ENCODE data around the gene PRR27.

The PRR27 gene

GRCh38 chr4:70183168-70183939 lies 29.3 kb downstream of the PRR27 start:
- H3K27ac ChIP-seq, result no peak overlapping the region
- TF ChIP-seq CTCF (conservative IDR thresholded peaks at IDR 0.05), result peak; percentile 97

DNA sequence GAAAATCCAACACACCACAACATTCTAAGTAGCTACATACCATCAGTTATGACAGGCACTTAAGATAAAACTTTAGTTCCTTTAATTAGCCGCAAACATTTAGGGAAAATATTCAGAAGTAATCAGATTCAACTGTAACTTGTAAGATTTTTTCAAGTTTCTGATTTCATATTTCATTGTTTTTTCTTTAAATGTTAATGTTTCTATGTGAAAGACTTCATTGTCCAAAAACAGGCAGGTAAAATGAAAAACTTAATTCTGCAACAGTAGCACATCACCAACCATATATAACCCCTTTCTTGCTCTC lies 29.9 kb downstream of the PRR27 start:
- peak; percentile 51 for TF ChIP-seq CTCF (conservative IDR thresholded peaks at IDR 0.05)
- no peak overlapping the region for H3K27ac ChIP-seq

DNA sequence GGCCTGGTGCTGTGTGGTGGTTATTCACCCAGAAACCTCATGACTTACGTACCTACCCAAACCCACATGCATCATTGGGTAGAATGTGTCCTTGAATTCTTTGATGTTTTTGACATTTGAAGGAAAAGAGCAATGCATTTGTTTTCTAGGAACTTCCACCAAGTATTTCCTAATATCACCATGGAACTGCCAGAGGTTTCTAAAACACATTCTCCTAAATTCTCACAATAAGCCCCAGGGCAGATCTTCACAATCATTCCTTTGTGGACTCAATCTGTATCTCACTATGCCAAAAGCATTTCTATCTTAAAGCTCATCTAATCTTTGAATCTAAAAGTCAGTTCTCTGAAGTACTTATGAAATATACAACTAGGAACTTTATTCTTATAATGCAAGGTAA lies 33.2 kb downstream of the PRR27 start:
- peak overlapping the region; percentile 4; the same call in 1 of the 2 replicates for H3K27ac ChIP-seq
- no peak for TF ChIP-seq CTCF (conservative IDR thresholded peaks at IDR 0.05)

DNA sequence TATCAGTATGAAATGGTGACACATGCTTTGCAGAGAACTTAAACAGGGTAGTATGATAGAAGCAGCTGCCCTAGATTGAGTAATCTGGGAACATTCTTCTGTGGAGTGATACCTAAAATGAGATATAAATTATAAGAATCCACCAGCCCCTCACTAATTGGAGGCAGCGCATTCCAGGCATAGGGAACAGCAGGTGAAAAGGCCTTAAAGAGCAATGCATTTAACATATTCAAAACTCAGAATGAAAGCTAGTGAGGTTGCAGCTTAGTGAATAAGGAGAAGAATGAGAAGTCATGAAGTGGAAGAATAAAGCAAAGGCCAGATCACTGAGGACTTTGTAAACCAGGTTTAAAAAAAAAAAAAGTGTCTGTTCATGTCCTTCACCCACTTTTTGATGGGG lies 36.5 kb downstream of the PRR27 start:
- H3K27ac ChIP-seq, result no peak overlapping the region
- no peak for TF ChIP-seq CTCF (conservative IDR thresholded peaks at IDR 0.05)

- TF ChIP-seq CTCF (conservative IDR thresholded peaks at IDR 0.05), result no peak
These were observed 37.6 kb downstream of the PRR27 start for GRCh38 chr4:70191647-70192046.

GRCh38 chr4:70192895-70193294 lies 38.9 kb downstream of the PRR27 start:
- H3K27ac ChIP-seq, result no peak overlapping the region
- TF ChIP-seq CTCF (conservative IDR thresholded peaks at IDR 0.05), result no peak

More at GRCh38 chr4:70191647-70192046, 37.6 kb downstream of the PRR27 start:
- no peak overlapping the region for H3K27ac ChIP-seq

- no peak for TF ChIP-seq CTCF (conservative IDR thresholded peaks at IDR 0.05)
- peak within 1 kb of the TSS; percentile 79; the same call in 1 of the 2 replicates for H3K27ac ChIP-seq
These were observed 41.4 kb downstream of the PRR27 start, which contains the start of gene ODAM for GRCh38 chr4:70195425-70195824. ODAM (plus strand) TSS chr4:70195725; CDS start chr4:70196544, 819 bp downstream.

All from VCaP (cell line).